Inferior parietal cortex (tissue), 1 donor: ENCODE results near the gene NHLRC3.
"Not testable (repeated sequence)": the region's sequence is repeated elsewhere in the genome, so short reads cannot be mapped to it uniquely, and the experiment has no call there.

Experiments used
- DNase-seq: peaks from one replicate; pipeline ENCODE4 v3.0.0-alpha.2; 2016; ENCODE audit errors: extremely low spot score

NHLRC3 gene

DNA sequence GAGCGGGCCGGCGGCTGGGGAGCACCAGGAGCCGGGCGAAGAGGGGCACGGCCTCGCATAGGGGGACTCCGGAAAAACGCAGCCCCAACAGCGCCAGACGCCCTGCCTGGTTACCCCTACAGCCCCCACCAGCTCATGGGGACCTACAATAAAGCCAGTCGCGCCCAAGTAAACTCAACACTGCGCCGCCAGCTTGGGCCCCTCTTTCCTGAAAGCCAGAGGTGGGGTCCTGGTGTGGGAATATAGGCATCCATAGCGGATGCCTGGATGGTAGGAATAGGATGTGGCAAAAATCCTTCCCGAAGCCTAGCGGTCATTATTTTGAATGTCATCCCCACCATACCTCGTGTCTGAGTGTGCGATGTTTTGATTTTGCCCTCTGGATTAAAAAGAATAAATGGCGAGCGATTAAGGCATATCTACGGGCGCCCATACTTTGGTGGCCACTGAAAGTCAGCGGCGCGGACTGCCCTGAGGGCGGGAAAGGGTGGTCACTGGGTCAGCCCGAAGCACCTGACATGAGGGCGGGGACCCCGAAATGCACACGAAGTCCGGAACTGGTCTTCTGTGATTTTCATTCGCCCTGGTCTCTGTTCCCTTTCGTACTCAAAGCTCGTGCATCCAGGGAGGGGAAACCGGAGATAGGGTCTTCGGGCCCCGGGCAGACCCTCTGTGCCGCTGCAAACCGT is at the start of gene NHLRC3, which contains the start of gene PROSER1:
Gene NHLRC3, plus strand, starts transcription at position 577 of the 689 bp plus-strand sequence. CDS start 184 bp downstream, outside the sequence.
Gene PROSER1, minus strand, starts transcription at position 210 of the 689 bp plus-strand sequence. CDS start 847 bp downstream, outside the sequence.
- peak; percentile 95 for DNase-seq

- no peak for DNase-seq
Measured at GRCh38 chr13:38990693-38991092, 47.6 kb upstream of the NHLRC3 start, which contains the start of gene STOML3. Gene STOML3, minus strand, starts transcription at chr13:38990831. Its CDS starts 110 bp downstream, at chr13:38990721.

DNA sequence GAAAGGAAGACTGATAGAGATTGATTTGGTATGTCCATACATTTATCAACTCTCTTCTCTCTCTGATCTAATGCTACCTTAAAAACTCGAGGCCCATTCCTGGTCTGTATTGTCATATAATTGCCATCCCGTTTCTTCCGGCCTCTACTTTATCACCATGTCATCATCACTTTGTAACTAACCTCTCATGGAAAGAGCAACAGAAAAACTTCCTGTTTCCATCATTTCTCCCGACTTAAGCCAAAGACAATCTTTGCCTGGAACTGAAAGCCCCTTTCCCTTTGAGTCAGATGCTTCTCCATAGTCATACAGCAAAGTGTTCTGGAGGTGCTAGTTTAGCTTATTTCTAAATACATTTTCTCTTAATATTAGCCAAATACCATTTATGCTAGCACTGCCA is 44.9 kb upstream of the NHLRC3 start:
- no peak for DNase-seq

- no peak for DNase-seq
Measured at GRCh38 chr13:38998739-38999138, 39.5 kb upstream of the NHLRC3 start.

GRCh38 chr13:39006371-39007111 is 31.7 kb upstream of the NHLRC3 start:
- DNase-seq, result not testable (repeated sequence)

- DNase-seq, result no peak
Measured at GRCh38 chr13:39012608-39013007, 25.6 kb upstream of the NHLRC3 start.

GRCh38 chr13:39013462-39013861 is 24.8 kb upstream of the NHLRC3 start:
- DNase-seq, result no peak

DNA sequence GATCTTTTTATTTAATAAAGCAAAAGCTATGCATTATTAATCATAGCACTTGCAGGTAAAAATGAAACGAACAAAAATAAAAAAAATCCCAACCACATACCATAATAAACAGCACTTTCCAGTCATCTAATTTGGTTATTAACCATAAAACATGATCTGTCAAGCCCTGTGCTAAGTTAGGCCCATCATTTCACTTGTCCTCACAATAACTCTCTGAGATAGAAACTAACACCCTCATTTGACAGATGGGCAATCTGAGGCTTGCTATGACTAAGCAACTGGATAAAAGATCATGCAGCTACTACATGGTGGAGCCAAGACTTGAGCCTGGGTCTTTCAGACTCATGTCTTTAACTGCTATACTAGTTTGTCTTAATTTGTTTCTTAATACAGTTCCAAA is 22.2 kb upstream of the NHLRC3 start:
- DNase-seq, result no peak

GRCh38 chr13:39016787-39017186 is 21.5 kb upstream of the NHLRC3 start:
- DNase-seq, result peak; percentile 65

DNA sequence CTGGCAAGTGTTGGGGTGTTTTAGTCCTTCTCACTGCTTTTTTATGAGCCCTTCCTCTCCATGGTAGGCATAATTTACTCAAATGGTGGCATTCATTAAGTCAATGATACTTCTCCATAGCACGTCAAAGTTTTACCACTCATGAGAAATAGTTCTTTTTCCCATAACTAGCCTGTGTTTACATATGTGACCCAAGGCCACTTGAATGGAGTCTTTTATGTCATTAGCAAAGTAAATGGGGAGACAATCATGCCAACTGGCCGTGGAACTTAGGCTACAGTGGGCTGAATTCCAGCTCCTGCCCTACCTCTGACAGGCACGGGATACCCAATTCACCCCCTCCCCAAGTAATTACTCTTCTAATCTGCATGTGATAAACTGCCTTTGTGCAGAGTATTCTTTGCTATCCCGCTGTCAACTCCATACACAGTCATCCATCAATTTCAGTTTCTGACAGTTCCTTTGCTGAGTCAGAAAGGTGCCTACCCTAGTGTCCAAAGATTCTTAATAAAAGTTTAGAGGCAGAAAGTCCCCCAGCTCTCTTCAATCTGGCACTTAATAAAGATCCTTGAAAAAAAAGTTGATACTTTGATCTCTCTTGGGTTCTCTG is 17.3 kb upstream of the NHLRC3 start:
- no peak for DNase-seq

DNA sequence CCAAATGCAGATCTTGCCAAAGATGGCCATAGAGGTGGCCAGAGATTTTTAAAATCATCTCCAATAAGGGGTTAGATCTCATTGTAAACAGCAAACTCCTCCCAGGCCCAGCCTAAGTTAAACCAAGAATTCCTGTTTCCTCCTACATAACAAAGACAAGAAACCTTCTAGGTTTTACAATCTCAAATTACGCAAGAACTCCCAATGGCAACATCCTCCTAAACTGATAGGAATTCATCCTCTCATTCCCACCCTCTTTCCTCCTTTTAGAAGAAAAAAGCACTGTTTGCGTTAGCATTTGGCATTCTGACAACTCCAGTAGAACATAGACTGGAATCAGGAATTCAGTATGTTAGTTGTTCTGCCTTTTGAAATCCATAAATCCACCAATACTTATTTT is 14.9 kb upstream of the NHLRC3 start:
- DNase-seq, result no peak

- DNase-seq, result no peak
Measured at GRCh38 chr13:39023761-39024160, 14.5 kb upstream of the NHLRC3 start.

- DNase-seq, result no peak
Measured at GRCh38 chr13:39025433-39025839, 12.8 kb upstream of the NHLRC3 start.

GRCh38 chr13:39032150-39032549 is 6.1 kb upstream of the NHLRC3 start:
- no peak for DNase-seq

GRCh38 chr13:39034085-39034484 is 4.2 kb upstream of the NHLRC3 start:
- no peak for DNase-seq

DNA sequence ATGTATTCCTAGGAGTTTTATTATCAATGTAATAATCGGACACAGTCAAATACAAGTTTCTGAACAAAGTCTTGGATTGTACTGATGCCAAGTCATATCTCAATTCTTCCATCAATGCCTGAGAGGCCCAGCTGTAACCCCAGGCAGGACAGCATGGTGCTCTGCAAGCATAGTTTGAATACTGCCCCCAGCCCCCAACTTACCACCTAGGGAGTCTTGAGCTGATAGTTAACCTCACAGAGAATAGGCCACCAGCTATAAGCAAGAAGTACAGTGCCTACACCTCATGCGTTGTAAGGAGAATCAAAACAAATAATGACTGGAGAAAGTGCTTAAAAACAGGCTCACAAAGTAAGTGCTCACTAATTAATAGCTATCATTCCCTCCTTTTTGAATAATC is 3.1 kb upstream of the NHLRC3 start:
- no peak for DNase-seq

- DNase-seq, result no peak
Measured at GRCh38 chr13:39035799-39036198, 2.5 kb upstream of the NHLRC3 start.

DNA sequence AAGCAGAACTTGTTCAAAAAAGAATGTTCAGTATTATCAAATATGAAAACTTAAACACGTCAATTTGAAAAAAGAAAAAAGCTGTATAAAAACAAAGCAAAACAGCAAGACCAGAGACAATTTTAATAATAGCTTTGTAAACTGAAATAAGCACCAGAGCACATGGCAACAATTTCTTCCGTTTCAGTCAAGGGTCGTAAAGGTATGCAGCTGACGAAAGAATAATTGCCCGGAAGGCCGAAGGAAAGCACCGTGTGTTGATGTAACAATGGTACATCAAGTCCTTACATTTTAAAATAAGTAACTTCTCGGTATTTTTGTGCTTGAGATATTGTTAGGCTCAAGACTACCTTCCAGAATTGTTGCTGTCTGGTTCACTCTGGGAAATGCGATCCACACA is 2.0 kb upstream of the NHLRC3 start:
- no peak for DNase-seq

GRCh38 chr13:39037410-39037879 is 811 bp upstream of the NHLRC3 start:
- no peak for DNase-seq

- no peak for DNase-seq
Measured at GRCh38 chr13:39038569-39039030, 344 bp downstream of the NHLRC3 start.

DNA sequence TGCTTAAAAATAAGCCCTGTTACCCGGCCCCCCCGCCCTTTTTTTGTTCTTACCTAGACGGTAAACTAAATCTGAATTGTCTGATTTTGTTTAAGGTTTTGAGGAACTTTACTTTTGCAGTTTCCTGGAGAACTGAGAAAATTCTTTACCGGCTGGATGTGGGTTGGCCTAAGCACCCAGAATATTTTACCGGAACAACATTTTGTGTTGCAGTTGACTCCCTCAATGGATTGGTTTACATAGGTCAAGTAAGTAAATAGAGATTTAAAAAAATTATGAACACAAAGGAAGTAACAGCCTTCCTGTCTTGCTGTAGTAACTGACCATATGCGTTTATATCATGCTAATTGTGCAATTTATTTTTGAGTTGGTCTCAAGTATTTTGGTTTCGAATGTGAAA is 785 bp downstream of the NHLRC3 start:
- DNase-seq, result no peak

DNA sequence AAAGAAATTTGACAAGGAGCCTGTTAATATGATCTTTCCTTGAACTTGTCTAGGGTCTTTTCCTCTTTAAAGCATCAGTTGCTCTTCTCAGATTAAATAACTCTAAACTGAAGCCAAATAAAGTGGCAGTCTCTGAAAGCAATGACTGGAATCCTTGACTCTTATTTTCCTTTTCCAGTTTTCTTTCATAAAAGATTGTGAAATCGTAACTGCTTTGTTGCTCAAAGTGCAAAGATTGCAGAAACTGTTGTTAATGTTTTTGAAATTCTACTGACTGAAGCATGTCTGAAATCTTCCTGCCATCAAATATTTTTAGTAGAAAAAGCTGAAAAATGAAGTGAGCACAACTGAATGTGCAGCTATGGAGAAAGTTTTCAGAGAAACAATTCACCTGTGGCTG is 1.9 kb downstream of the NHLRC3 start:
- DNase-seq, result no peak
